ENCODE measurements around the gene DNM3.

DNA sequence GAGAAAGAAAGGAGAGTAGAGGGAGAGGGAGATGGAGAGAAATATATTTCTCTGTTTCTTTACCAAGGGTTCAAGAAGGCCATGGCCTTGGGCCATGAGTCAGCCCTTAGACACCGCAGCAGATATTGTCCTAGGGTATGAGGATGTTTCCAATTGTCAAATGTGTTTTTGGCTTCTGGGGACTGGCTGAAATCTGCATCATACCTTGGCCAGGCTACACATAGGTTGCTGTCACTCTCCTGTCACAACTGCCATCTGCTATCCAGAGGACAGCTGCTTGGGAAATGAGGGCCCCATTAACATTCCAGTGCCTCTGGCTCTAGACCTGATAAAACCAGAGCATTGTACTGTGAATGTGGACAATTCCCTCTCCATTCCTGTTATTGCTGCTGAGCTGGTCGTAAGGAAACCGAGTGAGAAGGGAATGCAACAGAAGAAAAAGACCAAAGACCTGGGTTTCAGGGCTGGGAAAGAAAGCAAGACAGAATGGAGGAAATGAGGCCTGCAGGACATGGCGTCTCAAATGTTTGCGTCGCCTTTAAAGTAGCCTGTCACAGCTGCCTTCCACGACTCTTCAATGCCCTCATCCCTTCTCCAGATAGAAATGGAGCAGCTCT, 611.3 kb downstream of the DNM3 start:
- no peak for TF ChIP-seq EP300 (IDR thresholded peaks at IDR 0.05; ENCODE audit: low read depth)
- TF ChIP-seq, protein P1, sequence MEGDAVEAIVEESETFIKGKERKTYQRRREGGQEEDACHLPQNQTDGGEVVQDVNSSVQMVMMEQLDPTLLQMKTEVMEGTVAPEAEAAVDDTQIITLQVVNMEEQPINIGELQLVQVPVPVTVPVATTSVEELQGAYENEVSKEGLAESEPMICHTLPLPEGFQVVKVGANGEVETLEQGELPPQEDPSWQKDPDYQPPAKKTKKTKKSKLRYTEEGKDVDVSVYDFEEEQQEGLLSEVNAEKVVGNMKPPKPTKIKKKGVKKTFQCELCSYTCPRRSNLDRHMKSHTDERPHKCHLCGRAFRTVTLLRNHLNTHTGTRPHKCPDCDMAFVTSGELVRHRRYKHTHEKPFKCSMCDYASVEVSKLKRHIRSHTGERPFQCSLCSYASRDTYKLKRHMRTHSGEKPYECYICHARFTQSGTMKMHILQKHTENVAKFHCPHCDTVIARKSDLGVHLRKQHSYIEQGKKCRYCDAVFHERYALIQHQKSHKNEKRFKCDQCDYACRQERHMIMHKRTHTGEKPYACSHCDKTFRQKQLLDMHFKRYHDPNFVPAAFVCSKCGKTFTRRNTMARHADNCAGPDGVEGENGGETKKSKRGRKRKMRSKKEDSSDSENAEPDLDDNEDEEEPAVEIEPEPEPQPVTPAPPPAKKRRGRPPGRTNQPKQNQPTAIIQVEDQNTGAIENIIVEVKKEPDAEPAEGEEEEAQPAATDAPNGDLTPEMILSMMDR (IDR thresholded peaks at IDR 0.05), result no peak
